ES-I3 (cell line): Measurements from ENCODE around the gene STH.
"Not testable (repeated sequence)": the region's sequence is repeated elsewhere in the genome, so short reads cannot be mapped to it uniquely, and the experiment has no call there.

Source experiments
- H3K36me3 ChIP-seq: 2 replicates; pipeline ENCODE4 v1.6.1; 2013; ENCODE audit warnings: mild to moderate bottlenecking, low read length, control low read depth, moderate library complexity; ENCODE audit not compliant: insufficient read depth
- H3K4me1 ChIP-seq: 2 replicates; pipeline ENCODE4 v1.6.1; 2013; ENCODE audit warnings: mild to moderate bottlenecking, control low read depth, low read length; ENCODE audit not compliant: insufficient read depth
- H3K9ac ChIP-seq: 2 replicates; pipeline ENCODE4 v1.6.1; 2013; ENCODE audit warnings: low read depth, mild to moderate bottlenecking, low read length, moderate library complexity
- H3K9me3 ChIP-seq: 2 replicates; pipeline ENCODE4 v1.6.1; 2013; ENCODE audit warnings: mild to moderate bottlenecking, low read length, moderate library complexity; ENCODE audit not compliant: control insufficient read depth, insufficient read depth

STH gene

GRCh38 chr17:45998987-45999899, at the start of gene STH:
STH (plus strand) TSS chr17:45999250; CDS start chr17:45999280, 30 bp downstream.
- Histone ChIP-seq H3K9ac (no peak within 1 kb of the TSS), H3K36me3 (no peaks in the 10 kb centered on the region), H3K9me3 (no peaks in the 10 kb centered on the region), H3K4me1 (no peaks in the 10 kb centered on the region)

GRCh38 chr17:45949755-45950320, 49.2 kb upstream of the STH start:
- Histone ChIP-seq H3K9me3 (no peaks in the 10 kb centered on the region), H3K9ac (no peak overlapping the region), H3K36me3 (no peaks in the 10 kb centered on the region), H3K4me1 (peaks cover 21% of the 10 kb centered on the region)

GRCh38 chr17:45950888-45951287, 48.2 kb upstream of the STH start:
- H3K36me3 ChIP-seq: no peaks in the 10 kb centered on the region
- H3K9me3 ChIP-seq: no peaks in the 10 kb centered on the region
- H3K9ac ChIP-seq: no peak overlapping the region
- peaks cover 21% of the 10 kb centered on the region for H3K4me1 ChIP-seq

GRCh38 chr17:45951403-45951802, 47.6 kb upstream of the STH start:
- Histone ChIP-seq H3K4me1 (peaks cover 21% of the 10 kb centered on the region), H3K9ac (no peak overlapping the region), H3K9me3 (no peaks in the 10 kb centered on the region), H3K36me3 (no peaks in the 10 kb centered on the region)

- no peaks in the 10 kb centered on the region for H3K36me3 ChIP-seq
- H3K4me1 ChIP-seq: peaks cover 21% of the 10 kb centered on the region
- no peaks in the 10 kb centered on the region for H3K9me3 ChIP-seq
- H3K9ac ChIP-seq: no peak overlapping the region
These were observed 47.1 kb upstream of the STH start for GRCh38 chr17:45951941-45952340.

GRCh38 chr17:45952814-45953320, 46.2 kb upstream of the STH start:
- H3K9me3 ChIP-seq: no peaks in the 10 kb centered on the region

GRCh38 chr17:45953561-45953960, 45.5 kb upstream of the STH start:
- H3K4me1 ChIP-seq: peaks cover 17% of the 10 kb centered on the region
- H3K36me3 ChIP-seq: no peaks in the 10 kb centered on the region
- H3K9ac ChIP-seq: no peak overlapping the region
- no peaks in the 10 kb centered on the region for H3K9me3 ChIP-seq

More at GRCh38 chr17:45952814-45953320, 46.2 kb upstream of the STH start:
- H3K9ac ChIP-seq: no peak overlapping the region
- no peaks in the 10 kb centered on the region for H3K36me3 ChIP-seq
- H3K4me1 ChIP-seq: peaks cover 21% of the 10 kb centered on the region

- Histone ChIP-seq H3K36me3 (no peaks in the 10 kb centered on the region), H3K4me1 (peaks cover 14% of the 10 kb centered on the region), H3K9ac (no peak overlapping the region), H3K9me3 (no peaks in the 10 kb centered on the region)
These were observed 44.1 kb upstream of the STH start for GRCh38 chr17:45954914-45955313.

GRCh38 chr17:45955326-45955725, 43.7 kb upstream of the STH start:
- Histone ChIP-seq H3K4me1 (peaks cover 14% of the 10 kb centered on the region), H3K9me3 (no peaks in the 10 kb centered on the region), H3K9ac (no peak overlapping the region), H3K36me3 (no peaks in the 10 kb centered on the region)

- Histone ChIP-seq H3K36me3 (no peaks in the 10 kb centered on the region), H3K9me3 (no peaks in the 10 kb centered on the region), H3K9ac (no peak overlapping the region), H3K4me1 (peaks cover 11% of the 10 kb centered on the region)
These were observed 43.0 kb upstream of the STH start for GRCh38 chr17:45956090-45956489.

GRCh38 chr17:45956746-45957145, 42.3 kb upstream of the STH start:
- H3K9ac ChIP-seq, H3K9me3 ChIP-seq, H3K4me1 ChIP-seq, H3K36me3 ChIP-seq: not testable (repeated sequence)

GRCh38 chr17:45958307-45958706, 40.7 kb upstream of the STH start:
- Histone ChIP-seq H3K9ac (no peak overlapping the region), H3K9me3 (no peaks in the 10 kb centered on the region), H3K36me3 (no peaks in the 10 kb centered on the region), H3K4me1 (no peaks in the 10 kb centered on the region; the same call in 1 of the 2 replicates)

- no peaks in the 10 kb centered on the region for H3K36me3 ChIP-seq
- H3K9ac ChIP-seq: no peak overlapping the region
- no peaks in the 10 kb centered on the region; the same call in 1 of the 2 replicates for H3K4me1 ChIP-seq
- no peaks in the 10 kb centered on the region for H3K9me3 ChIP-seq
These were observed 39.9 kb upstream of the STH start for GRCh38 chr17:45958994-45959665.

- H3K9ac ChIP-seq: no peak overlapping the region
- no peaks in the 10 kb centered on the region for H3K36me3 ChIP-seq
- no peaks in the 10 kb centered on the region for H3K9me3 ChIP-seq
- H3K4me1 ChIP-seq: no peaks in the 10 kb centered on the region
These were observed 38.7 kb upstream of the STH start for GRCh38 chr17:45960311-45960710.
